SK-N-SH (cell line): ENCODE data around the gene CANT1.
"Not testable (repeated sequence)": the region's sequence is repeated elsewhere in the genome, so short reads cannot be mapped to it uniquely, and the experiment has no call there.

ENCODE experiments used
- EP300 ChIP-seq, 2 experiments: IDR thresholded peaks; 2 replicates each; pipeline versions ENCODE4 v1.4.0 to v1.6.1; 2012; ENCODE audit warnings: borderline replicate concordance in 1 of 2, low read depth in 1 of 2, low read length in 1 of 2
- EZH2phosphoT487 ChIP-seq: fragments of 200-600 bp; sonication (generic); IDR thresholded peaks from 2 replicates; pipeline ENCODE4 v1.6.1; 2017; ENCODE audit warnings: low read depth, mixed run types, mild to moderate bottlenecking, antibody characterized with exemption, moderate library complexity, borderline replicate concordance
- FOXM1 ChIP-seq: IDR thresholded peaks from 2 replicates; pipeline ENCODE4 v1.4.0; 2012; ENCODE audit warnings: low read depth, mild to moderate bottlenecking
- GABPA ChIP-seq: IDR thresholded peaks from 2 replicates; pipeline ENCODE4 v1.4.0; 2012; ENCODE audit warnings: low read depth, mild to moderate bottlenecking
- POLR2AphosphoS5 ChIP-seq: IDR thresholded peaks from 2 replicates; pipeline ENCODE4 v1.6.1; 2012; ENCODE audit warnings: low read depth, low read length
- RAD21 ChIP-seq: IDR thresholded peaks from 2 replicates; pipeline ENCODE4 v1.6.1; 2012; ENCODE audit warnings: mild to moderate bottlenecking, low read length
- RCOR1 ChIP-seq: fragments of 150-350 bp; IDR thresholded peaks from 2 replicates; pipeline ENCODE4 v1.6.1; 2017; ENCODE audit warnings: antibody characterized with exemption, low read length
- SMC3 ChIP-seq: IDR thresholded peaks from 2 replicates; pipeline ENCODE4 v1.6.1; 2012; ENCODE audit warnings: low read depth, low read length, improper control_type of control experiment
- TEAD4 ChIP-seq: IDR thresholded peaks from 2 replicates; pipeline ENCODE4 v1.4.0; 2012; ENCODE audit warnings: mild to moderate bottlenecking, borderline replicate concordance; ENCODE audit not compliant: insufficient read depth
- TF ChIP-seq, protein P1 (sequence below): fragments of 200-600 bp; sonication (generic); IDR thresholded peaks from 2 replicates; pipeline ENCODE4 v1.6.1; 2017; ENCODE audit warnings: antibody characterized with exemption, mild to moderate bottlenecking, moderate library complexity
- TF ChIP-seq, protein P2 (sequence below): IDR thresholded peaks from 2 replicates; pipeline ENCODE4 v1.4.0; 2012; ENCODE audit warnings: low read depth, borderline replicate concordance
- TF ChIP-seq, protein P3 (sequence below): IDR thresholded peaks from 2 replicates; pipeline ENCODE4 v1.6.1; 2012; ENCODE audit warnings: mild to moderate bottlenecking, low read depth, low read length, moderate library complexity
- TF ChIP-seq, protein P4 (sequence below): IDR thresholded peaks from 2 replicates; pipeline ENCODE4 v1.4.0; 2012; ENCODE audit warnings: low read depth

DNA sequence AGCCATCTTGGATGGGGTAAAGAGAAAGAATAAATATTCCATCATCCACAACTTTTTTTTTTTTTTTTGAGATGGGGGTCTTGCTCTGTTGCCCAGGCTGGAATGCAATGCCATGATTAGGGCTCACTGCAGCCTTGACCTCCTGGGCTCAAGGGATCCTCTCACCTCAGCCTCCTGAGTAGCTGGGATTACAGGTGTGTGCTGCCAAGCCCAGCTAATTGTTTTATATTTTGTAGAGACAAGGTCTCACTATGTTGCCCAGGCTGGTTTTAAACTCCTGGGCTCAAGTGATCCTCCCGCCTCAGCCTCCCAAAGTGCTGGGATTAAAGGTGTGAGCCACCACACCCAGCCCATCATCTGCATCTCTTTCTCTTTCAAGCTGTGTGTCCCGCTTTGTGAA, 12.4 kb upstream of the CANT1 start:
- TF ChIP-seq, protein P1, sequence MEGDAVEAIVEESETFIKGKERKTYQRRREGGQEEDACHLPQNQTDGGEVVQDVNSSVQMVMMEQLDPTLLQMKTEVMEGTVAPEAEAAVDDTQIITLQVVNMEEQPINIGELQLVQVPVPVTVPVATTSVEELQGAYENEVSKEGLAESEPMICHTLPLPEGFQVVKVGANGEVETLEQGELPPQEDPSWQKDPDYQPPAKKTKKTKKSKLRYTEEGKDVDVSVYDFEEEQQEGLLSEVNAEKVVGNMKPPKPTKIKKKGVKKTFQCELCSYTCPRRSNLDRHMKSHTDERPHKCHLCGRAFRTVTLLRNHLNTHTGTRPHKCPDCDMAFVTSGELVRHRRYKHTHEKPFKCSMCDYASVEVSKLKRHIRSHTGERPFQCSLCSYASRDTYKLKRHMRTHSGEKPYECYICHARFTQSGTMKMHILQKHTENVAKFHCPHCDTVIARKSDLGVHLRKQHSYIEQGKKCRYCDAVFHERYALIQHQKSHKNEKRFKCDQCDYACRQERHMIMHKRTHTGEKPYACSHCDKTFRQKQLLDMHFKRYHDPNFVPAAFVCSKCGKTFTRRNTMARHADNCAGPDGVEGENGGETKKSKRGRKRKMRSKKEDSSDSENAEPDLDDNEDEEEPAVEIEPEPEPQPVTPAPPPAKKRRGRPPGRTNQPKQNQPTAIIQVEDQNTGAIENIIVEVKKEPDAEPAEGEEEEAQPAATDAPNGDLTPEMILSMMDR = not testable (repeated sequence)
- TF ChIP-seq RAD21; RCOR1; TEAD4; POLR2AphosphoS5; EZH2phosphoT487; EP300 (IDR thresholded peaks at IDR 0.05; ENCODE audit: borderline replicate concordance in 1 of 2, low read depth in 1 of 2, low read length in 1 of 2); FOXM1; GABPA; SMC3: not testable (repeated sequence)
- TF ChIP-seq, protein P2, sequence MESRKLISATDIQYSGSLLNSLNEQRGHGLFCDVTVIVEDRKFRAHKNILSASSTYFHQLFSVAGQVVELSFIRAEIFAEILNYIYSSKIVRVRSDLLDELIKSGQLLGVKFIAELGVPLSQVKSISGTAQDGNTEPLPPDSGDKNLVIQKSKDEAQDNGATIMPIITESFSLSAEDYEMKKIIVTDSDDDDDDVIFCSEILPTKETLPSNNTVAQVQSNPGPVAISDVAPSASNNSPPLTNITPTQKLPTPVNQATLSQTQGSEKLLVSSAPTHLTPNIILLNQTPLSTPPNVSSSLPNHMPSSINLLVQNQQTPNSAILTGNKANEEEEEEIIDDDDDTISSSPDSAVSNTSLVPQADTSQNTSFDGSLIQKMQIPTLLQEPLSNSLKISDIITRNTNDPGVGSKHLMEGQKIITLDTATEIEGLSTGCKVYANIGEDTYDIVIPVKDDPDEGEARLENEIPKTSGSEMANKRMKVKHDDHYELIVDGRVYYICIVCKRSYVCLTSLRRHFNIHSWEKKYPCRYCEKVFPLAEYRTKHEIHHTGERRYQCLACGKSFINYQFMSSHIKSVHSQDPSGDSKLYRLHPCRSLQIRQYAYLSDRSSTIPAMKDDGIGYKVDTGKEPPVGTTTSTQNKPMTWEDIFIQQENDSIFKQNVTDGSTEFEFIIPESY = not testable (repeated sequence)
- TF ChIP-seq, protein P3, sequence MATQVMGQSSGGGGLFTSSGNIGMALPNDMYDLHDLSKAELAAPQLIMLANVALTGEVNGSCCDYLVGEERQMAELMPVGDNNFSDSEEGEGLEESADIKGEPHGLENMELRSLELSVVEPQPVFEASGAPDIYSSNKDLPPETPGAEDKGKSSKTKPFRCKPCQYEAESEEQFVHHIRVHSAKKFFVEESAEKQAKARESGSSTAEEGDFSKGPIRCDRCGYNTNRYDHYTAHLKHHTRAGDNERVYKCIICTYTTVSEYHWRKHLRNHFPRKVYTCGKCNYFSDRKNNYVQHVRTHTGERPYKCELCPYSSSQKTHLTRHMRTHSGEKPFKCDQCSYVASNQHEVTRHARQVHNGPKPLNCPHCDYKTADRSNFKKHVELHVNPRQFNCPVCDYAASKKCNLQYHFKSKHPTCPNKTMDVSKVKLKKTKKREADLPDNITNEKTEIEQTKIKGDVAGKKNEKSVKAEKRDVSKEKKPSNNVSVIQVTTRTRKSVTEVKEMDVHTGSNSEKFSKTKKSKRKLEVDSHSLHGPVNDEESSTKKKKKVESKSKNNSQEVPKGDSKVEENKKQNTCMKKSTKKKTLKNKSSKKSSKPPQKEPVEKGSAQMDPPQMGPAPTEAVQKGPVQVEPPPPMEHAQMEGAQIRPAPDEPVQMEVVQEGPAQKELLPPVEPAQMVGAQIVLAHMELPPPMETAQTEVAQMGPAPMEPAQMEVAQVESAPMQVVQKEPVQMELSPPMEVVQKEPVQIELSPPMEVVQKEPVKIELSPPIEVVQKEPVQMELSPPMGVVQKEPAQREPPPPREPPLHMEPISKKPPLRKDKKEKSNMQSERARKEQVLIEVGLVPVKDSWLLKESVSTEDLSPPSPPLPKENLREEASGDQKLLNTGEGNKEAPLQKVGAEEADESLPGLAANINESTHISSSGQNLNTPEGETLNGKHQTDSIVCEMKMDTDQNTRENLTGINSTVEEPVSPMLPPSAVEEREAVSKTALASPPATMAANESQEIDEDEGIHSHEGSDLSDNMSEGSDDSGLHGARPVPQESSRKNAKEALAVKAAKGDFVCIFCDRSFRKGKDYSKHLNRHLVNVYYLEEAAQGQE = not testable (repeated sequence)
- TF ChIP-seq, protein P4, sequence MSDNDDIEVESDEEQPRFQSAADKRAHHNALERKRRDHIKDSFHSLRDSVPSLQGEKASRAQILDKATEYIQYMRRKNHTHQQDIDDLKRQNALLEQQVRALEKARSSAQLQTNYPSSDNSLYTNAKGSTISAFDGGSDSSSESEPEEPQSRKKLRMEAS = not testable (repeated sequence)
